Fibroblast of skin of scalp (primary cell): ENCODE data around the gene NID2.

Experiments used
- DNase-seq: peaks from one replicate; pipeline ENCODE4 v3.0.0-alpha.2; 2013

Gene NID2

GRCh38 chr14:52080808-52081755, 12.2 kb upstream of the NID2 start:
- DNase-seq, result peak; percentile 87

- DNase-seq, result peak; percentile 79
Measured at GRCh38 chr14:52080158-52080800, 11.4 kb upstream of the NID2 start.

- DNase-seq, result peak; percentile 71
Measured at GRCh38 chr14:52079239-52079959, 10.5 kb upstream of the NID2 start.

- DNase-seq, result no peak
Measured at GRCh38 chr14:52078721-52079120, 9.9 kb upstream of the NID2 start.

- DNase-seq, result peak; percentile 47
Measured at GRCh38 chr14:52078095-52078531, 9.3 kb upstream of the NID2 start.

GRCh38 chr14:52077256-52077979, 8.6 kb upstream of the NID2 start:
- no peak for DNase-seq

- DNase-seq, result peak; percentile 84
Measured at GRCh38 chr14:52076334-52076733, 7.5 kb upstream of the NID2 start.

- no peak for DNase-seq
Measured at GRCh38 chr14:52075371-52075770, 6.5 kb upstream of the NID2 start.

- DNase-seq, result peak; percentile 92
Measured at GRCh38 chr14:52073251-52073650, 4.4 kb upstream of the NID2 start.

GRCh38 chr14:52072266-52072780, 3.5 kb upstream of the NID2 start:
- DNase-seq, result no peak

GRCh38 chr14:52071675-52072074, 2.8 kb upstream of the NID2 start:
- peak; percentile 78 for DNase-seq

GRCh38 chr14:52070051-52070431, 1.2 kb upstream of the NID2 start:
- no peak for DNase-seq

GRCh38 chr14:52069307-52070050, 620 bp upstream of the NID2 start:
- DNase-seq, result peak; percentile 65

GRCh38 chr14:52067873-52068614, 815 bp downstream of the NID2 start:
- DNase-seq, result peak; percentile 38

- no peak for DNase-seq
Measured at GRCh38 chr14:52064174-52064573, 4.7 kb downstream of the NID2 start.

- peak; percentile 47 for DNase-seq
Measured at GRCh38 chr14:52063052-52063462, 5.8 kb downstream of the NID2 start.

GRCh38 chr14:52061890-52062289, 7.0 kb downstream of the NID2 start:
- no peak for DNase-seq

GRCh38 chr14:52061390-52061789, 7.5 kb downstream of the NID2 start:
- no peak for DNase-seq

GRCh38 chr14:52060080-52060479, 8.8 kb downstream of the NID2 start:
- DNase-seq, result no peak

- DNase-seq, result no peak
Measured at GRCh38 chr14:52059649-52060048, 9.2 kb downstream of the NID2 start.

GRCh38 chr14:52058341-52058740, 10.5 kb downstream of the NID2 start:
- DNase-seq, result no peak
